ENCODE data around the gene DOCK6.

DOCK6 gene

DNA sequence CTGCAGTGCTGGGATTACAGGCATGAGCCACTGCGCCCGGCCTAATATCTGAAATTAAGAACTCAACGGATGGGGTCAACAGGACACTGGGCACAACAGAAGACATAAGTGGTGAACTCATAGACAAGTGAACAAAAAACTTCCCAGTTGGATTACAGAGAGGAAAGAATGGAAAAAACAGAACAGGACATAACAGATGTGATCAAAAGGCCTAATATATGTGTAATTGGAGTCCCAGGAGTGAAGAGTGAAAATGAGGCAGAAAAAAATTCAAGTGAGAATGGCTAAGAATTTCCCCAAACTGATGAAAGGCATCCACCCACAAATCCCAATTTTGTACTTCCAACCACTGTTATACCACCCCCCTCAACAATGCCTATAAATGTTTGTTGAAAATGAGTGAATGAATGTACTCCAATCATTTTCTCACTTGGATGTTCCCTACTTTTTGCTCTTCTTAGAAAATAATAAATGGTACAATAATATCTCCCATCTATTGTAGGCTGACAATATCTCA, 41.2 kb downstream of the DOCK6 start:
- no peak for DNase-seq

- no peak for DNase-seq
Measured at GRCh38 chr19:11214387-11214786, 47.9 kb downstream of the DOCK6 start.

- no peak for DNase-seq
Measured at GRCh38 chr19:11210656-11210928, 51.7 kb downstream of the DOCK6 start.

GRCh38 chr19:11209839-11210655, 52.3 kb downstream of the DOCK6 start:
- DNase-seq, result no peak

DNA sequence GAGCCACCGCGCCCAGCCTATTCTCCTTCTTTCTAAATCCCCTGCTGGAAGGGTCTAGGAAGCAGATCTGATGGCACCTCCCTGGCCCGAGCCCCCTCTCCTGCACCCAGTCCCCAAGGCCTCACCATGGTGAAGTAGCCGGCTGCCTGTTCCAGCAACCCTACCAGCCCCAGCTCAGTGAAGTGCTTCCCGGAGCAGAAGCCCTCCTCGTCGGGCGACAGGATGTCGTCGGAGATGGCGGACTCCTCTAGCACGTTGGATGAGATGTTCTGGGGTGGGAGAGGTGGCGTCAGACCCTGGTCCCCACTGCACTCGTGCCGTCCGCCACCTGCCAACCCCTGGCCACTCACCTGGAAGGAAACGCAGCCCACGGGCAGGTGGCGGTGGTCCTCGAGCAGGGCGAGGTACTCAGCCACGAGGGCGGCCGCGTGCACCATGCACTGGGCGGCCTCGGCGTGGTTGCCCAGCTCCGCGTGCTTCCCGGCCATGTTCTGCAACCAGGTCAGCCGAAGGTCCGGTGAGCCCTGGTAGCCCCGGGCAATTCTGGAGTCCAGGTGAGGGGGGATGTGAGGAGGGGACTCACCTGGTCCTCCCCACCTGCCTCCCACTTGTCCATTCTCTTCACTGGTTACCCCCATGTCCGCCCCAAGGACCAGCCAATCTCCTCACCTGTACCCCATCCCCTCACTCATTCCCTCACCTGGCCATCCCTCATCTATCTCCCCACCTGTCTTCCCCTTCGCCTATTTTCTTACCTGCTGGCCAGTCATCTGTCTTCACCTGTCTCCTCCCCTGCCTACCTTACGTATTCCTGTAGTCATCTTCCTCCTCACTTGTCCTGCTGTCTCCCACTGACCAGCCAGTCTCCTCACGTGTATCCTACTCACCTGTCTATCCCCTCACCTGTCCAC, 53.5 kb downstream of the DOCK6 start:
- DNase-seq, result no peak

GRCh38 chr19:11205939-11206570, 56.3 kb downstream of the DOCK6 start:
- no peak for DNase-seq

DNA sequence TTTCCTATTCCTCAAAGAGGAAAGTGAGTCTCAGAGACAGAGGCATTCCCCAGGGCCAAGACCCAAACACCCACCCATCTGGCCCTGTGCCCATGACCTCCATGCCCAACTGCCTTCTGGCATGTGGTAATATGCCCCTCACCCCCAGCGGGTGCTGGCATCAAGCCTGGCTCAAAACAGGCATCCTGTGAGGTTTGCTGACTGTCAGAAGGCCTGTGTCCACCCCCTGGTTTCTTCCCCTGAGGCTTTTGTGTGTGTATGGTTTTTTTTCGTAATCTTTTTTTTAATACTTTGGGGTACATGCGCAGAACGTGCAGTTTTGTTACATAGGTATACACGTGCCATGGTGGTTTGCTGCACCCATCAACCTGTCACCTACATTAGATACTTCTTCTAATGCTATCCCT, 57.4 kb downstream of the DOCK6 start:
- peak; percentile 56 for DNase-seq

DNA sequence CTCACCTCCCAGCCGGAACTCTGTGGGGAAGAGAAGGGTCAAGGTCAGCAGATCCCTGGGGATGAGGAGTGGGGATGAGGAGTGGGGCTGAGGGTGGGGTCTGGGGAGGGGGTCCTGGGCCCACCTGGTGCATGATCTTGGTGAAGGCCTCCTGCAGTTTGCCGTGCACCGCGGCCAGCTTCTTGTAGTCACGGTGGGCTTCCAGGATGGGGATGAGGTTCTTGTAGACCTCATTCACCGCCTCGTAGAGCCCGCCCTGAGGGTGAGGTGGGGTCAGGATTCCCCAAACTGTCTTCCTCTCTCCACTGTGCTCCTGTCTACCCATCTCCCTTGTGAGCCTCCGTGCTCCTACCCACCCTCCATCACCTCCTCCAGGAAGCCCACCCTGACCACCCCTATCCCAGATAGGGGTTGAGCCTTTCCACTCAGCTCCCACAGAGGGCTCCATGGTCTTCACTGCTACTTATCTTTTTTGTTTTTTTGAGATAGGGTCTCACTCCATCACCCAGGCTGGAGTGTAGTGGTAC, 58.2 kb downstream of the DOCK6 start:
- no peak for DNase-seq

- no peak for DNase-seq
Measured at GRCh38 chr19:11203194-11204075, 58.9 kb downstream of the DOCK6 start.

- no peak for DNase-seq
Measured at GRCh38 chr19:11202488-11203193, 59.7 kb downstream of the DOCK6 start.

- DNase-seq, result no peak
Measured at GRCh38 chr19:11201791-11202190, 60.5 kb downstream of the DOCK6 start.

GRCh38 chr19:11200931-11201330, 61.4 kb downstream of the DOCK6 start:
- DNase-seq, result no peak

DNA sequence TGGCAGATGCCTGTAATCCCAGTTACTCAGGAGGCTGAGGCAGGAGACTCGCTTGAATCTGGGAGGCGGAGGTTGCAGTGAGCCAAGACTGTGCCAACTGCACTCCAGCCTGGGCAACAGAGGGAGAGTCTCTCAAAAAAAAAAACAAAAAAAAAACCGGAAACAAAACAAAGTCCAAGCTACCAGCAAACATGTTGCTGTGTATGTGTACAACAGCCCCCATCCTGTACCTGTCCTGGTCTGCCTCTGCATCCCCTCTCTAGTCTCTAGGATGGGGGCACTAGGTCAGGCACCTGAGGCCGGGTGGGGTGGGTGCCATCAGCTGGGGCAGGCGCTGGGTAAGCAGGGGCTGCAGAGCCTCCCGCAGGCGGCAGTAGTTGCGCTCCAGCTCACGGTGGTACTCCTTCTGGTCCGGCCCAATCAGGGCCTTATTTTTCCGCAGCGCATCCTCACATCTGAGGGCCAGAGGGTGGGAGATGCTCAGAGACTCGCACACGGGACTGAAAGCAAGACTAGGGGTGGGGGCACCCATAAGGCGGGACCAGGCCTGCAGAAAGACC, 62.2 kb downstream of the DOCK6 start:
- DNase-seq, result no peak

DNA sequence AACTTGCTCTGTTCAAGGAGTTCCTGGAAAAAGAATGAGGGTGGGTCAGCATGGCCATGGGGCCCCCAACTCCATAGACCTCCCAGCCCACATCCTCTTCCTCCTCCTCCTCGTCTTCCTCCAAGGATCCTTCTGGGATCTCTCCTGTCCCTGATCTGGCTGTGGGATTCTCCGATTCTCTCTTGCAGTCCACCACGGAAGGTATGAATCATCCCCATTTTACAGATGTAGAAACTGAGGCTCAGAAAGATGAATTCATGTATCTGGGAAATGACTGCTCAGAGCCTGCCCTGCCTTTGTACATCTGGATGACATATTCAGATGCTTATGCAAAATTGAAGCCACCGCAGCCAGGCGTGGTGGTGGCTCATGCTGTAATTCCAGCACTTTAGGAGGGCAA, 62.8 kb downstream of the DOCK6 start:
- no peak for DNase-seq

DNA sequence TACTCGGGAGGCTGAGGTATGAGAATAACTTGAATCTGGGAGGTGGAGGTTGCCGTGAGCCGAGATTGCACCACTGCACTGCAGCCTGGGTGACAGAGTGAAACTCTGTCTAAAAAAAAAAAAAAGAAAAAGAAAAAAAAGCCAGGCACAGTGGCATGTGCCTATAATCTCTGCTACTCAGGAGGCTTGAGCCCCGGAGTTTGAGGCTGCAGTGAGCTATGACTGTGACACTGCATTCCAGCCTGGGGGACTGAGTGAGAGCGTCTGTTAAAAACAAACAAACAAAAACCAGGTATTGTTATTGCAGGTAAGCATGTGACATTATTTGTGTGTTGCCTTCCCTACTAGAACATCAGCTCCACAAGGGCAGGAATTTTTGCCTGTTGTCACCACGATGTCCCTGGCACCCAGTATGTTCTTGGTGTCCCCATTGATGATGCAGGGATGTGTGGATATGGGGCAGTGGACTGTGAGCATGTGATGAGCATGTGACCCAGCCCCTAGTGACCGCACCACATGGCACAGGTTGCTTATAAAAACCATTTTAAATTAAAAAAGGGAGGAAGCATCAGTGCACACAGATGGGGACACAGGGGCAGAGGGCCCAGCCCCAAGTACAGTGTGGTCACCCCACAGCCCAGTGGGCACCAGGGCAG, 63.4 kb downstream of the DOCK6 start:
- no peak for DNase-seq

- DNase-seq, result no peak
Measured at GRCh38 chr19:11198175-11198534, 64.2 kb downstream of the DOCK6 start.

GRCh38 chr19:11197291-11198174, 64.8 kb downstream of the DOCK6 start, which contains the start of gene KANK2:
Gene KANK2, minus strand, starts transcription at chr19:11197545. Its CDS starts 3,034 bp downstream, at chr19:11194511.
- DNase-seq, result peak; percentile 55

DNA sequence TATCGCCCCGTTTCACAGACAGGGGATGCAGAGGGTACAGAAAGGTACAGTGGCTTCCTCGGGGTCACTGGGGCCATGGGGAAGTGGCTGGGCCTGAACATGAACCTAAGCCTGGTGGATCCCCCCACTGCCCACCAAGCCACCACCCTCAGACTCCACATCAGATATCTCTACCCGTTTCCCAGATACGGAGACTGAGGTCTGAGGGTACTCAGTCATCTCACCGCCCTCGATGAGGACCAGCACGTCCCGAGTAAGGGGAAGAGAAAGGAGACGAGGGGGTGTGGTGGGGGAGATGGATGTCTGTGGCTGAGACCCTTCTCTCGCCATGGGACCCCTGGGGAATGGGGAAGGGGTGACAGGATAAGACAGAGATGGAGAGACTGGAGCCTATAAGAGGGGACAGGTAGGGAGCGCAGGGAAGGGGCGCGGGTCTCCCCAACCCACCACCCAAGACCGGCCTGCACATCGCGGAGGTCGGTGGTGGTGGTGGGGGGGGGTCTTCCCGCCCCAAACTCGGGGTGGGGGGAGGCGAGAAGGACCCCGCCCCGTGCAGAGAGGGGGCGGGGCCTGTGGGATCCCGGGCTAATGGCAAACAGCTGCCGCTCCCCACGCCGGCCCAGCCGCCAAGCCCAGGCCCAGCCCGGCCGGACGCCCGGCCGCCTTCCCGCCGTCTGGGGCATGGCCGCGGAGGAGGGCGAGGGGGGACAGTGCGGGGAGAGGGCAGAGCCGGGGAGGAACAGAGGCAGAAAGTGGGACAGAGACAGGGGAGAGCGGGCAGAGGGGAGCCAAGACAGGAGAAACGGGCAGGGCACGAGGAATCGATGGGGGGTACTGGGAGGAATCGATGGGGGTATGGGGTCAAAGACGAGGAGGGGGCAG, 65.7 kb downstream of the DOCK6 start:
- no peak for DNase-seq

DNA sequence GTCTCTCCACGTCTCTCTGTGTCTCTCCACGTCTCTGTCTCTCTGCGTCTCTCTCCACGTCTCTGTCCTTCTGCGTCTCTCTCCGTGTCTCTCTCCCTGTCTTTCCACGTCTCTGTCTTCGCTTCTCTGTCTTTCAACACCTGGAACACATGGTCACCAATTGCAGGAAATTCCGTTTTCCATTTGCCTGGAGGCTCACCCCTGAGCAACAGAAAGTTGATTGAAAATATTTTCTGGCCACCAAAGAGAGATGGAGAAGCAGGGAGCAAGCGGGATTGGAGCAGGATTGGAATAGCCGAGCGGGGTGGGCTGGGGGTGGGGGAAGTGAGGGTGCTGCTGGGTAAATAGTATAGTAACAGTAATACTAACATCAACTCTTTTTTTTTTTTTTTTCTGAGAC, 66.6 kb downstream of the DOCK6 start:
- no peak for DNase-seq

Measured in KG1 (cell line).